Measurements from ENCODE around the gene MAP7.

DNA sequence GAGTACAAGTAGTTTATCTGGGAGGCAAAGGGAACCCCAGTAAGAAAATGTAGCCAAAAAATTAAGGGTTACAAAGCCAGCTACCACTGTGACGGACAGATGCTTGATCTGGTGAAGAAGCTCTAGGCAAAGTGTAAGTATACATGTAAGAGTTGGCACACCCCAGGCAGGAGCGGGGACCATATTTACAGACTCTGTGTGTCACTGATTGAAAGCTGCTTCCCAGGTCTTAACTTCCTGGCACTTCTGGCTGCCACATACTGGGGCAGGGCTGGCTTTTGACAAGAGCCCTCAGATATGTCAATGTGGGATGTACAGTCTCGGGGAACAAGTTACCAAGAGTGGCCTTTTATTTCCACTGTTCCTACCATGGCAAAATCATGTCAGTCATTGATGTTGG is 212.6 kb downstream of the MAP7 start:
- TF ChIP-seq, protein P1, sequence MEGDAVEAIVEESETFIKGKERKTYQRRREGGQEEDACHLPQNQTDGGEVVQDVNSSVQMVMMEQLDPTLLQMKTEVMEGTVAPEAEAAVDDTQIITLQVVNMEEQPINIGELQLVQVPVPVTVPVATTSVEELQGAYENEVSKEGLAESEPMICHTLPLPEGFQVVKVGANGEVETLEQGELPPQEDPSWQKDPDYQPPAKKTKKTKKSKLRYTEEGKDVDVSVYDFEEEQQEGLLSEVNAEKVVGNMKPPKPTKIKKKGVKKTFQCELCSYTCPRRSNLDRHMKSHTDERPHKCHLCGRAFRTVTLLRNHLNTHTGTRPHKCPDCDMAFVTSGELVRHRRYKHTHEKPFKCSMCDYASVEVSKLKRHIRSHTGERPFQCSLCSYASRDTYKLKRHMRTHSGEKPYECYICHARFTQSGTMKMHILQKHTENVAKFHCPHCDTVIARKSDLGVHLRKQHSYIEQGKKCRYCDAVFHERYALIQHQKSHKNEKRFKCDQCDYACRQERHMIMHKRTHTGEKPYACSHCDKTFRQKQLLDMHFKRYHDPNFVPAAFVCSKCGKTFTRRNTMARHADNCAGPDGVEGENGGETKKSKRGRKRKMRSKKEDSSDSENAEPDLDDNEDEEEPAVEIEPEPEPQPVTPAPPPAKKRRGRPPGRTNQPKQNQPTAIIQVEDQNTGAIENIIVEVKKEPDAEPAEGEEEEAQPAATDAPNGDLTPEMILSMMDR (conservative IDR thresholded peaks at IDR 0.05; ENCODE audit: low read length), result no peak
- no peak for TF ChIP-seq EZH2phosphoT487 (IDR thresholded peaks at IDR 0.05; ENCODE audit: borderline replicate concordance, low read depth, low read length)
